ENCODE results near the gene ACLY.
A peak's percentile ranks its signal among the peaks of the same experiment; 100 is the strongest.

The ACLY gene

GRCh38 chr17:41918314-41919164 is at the start of gene ACLY:
TSS of gene ACLY (minus strand) at chr17:41918951. CDS start at chr17:41913873, 5,078 bp downstream.
- DNase-seq (ENCODE audit: low read depth in 3 of 3): peak; percentile 91 to 94 (median 92)

GRCh38 chr17:41967921-41968578 is 49.3 kb upstream of the ACLY start:
- DNase-seq (ENCODE audit: low read depth in 3 of 3): no peak

- DNase-seq (ENCODE audit: low read depth in 3 of 3): peak in 2 of 3 donors; percentile 16 to 27
These were observed 48.6 kb upstream of the ACLY start for GRCh38 chr17:41967141-41967920.

- DNase-seq (ENCODE audit: low read depth in 3 of 3): peak; percentile 79 to 91 (median 83)
These were observed 47.9 kb upstream of the ACLY start, which contains the start of gene CNP for GRCh38 chr17:41966463-41967140. TSS of gene CNP (plus strand) at chr17:41966795. CDS start at chr17:41966885, 90 bp downstream.

GRCh38 chr17:41965694-41966462 is 47.1 kb upstream of the ACLY start:
- peak; percentile 48 to 68 (median 55) for DNase-seq (ENCODE audit: low read depth in 3 of 3)

DNA sequence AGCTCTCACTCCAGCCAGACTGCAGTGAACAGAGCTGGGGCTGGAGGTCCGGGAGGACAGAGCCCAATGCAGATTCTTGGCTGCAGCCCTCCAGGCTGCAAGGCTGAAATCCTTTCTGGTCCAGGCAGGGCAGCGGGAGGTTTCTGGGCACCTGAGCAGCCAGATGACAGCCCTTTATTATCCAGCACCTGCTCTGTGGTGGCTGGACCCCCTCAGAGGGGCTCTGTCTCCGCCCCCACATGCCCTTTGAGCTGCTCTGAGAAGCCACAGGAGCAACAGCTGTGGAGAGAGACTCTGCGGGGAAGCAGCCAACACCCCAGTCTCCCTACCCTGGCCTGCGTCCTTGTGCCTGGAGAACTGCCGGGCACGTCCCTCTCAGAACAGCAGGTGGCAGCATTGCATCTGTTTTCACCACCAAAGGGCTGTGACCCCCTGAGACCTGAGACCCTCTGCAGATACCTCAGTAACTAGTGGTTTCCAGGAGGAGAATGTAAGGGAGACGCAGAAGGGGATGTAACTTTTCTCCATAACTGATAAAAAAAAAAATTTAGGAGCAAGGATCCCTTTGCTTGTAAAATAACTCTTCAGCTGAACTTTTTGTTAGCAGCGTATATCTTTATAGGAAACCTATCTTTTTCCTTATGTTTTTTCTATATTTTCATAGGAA is 44.1 kb upstream of the ACLY start:
- DNase-seq (ENCODE audit: low read depth in 3 of 3): peak; percentile 50 to 66 (median 52)

GRCh38 chr17:41962111-41962510 is 43.4 kb upstream of the ACLY start:
- no peak for DNase-seq (ENCODE audit: low read depth in 3 of 3)

GRCh38 chr17:41959336-41960095 is 40.8 kb upstream of the ACLY start:
- no peak for DNase-seq (ENCODE audit: low read depth in 3 of 3)

GRCh38 chr17:41959030-41959335 is 40.2 kb upstream of the ACLY start:
- no peak for DNase-seq (ENCODE audit: low read depth in 3 of 3)

DNA sequence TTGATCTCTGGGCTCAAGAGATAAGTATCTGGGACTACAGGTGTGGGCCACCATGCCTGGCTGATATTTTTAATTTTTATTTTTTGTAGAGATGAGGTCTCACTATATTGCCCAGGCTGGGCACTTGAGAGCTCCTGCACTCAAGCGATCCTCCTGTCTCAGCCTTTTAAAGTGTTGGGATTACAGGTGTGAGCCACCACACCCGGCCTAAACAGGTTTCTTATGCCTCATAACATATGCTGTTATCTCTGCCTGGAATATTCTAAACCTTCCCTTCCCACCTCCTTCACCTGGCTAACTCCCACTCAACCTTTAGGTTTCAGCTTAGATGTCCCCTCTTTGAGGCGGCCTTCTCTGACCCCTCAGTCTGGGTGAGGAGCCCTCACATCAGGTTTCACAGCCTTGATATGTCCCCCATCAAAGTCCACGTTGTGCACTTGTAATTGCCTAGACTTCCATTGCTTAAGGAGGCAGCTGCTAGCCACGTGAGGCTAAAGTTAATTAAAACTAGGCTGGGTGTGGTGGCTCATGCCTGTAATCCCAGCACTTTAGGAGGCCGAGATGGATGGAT is 39.2 kb upstream of the ACLY start:
- no peak for DNase-seq (ENCODE audit: low read depth in 3 of 3)

GRCh38 chr17:41957031-41957868 is 38.5 kb upstream of the ACLY start:
- no peak for DNase-seq (ENCODE audit: low read depth in 3 of 3)

DNA sequence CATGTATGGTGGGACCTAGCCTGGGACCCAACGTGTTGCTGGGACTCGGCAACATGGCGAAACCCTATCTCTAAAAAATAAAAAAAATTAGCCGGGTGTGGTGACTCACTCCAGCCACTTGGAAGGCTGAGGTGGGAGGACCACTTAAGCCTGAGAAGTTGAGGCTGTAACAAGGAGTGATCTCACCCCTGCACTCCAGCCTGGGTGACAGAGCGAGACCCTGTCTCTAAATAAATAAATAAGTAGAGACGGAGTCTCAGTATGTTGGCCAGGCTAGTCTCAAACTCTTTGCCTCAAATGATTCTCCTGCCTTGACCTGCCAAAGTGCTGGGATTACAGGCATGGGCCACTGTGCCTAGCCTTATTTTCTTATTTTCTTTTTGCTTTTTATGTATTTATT is 37.8 kb upstream of the ACLY start:
- no peak for DNase-seq (ENCODE audit: low read depth in 3 of 3)

GRCh38 chr17:41948762-41949460 is 30.2 kb upstream of the ACLY start:
- no peak for DNase-seq (ENCODE audit: low read depth in 3 of 3)

- no peak for DNase-seq (ENCODE audit: low read depth in 3 of 3)
These were observed 26.2 kb upstream of the ACLY start for GRCh38 chr17:41944943-41945342.

GRCh38 chr17:41943492-41943891 is 24.7 kb upstream of the ACLY start:
- no peak for DNase-seq (ENCODE audit: low read depth in 3 of 3)

GRCh38 chr17:41942626-41943373 is 24.0 kb upstream of the ACLY start:
- no peak for DNase-seq (ENCODE audit: low read depth in 3 of 3)

DNA sequence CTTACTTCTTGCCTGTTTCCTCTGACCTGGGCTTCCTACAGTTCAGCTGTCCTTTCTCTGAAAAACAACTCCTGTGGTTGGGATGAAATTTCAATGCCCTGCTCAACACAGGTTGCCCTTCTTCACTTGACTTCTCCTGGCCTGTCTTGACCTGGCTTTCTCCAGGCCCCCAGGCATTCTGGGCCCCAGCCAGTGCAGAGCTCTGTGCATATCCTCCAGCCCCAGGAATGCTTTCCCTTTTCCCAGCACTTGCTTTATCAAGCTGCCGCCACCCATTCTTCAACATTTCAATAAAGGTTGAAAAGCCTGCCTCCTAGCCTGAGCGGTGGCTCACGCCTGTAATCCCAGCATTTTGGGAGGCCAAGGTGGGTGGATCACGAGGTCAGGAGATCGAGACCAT is 22.4 kb upstream of the ACLY start:
- DNase-seq (ENCODE audit: low read depth in 3 of 3): no peak

All from stimulated activated CD4-positive, alpha-beta T cell treated with anti-CD3 and anti-CD28 coated beads, TNF-alpha, amount 100 ng/mL, for 48 hours (primary cell).